GM12878 (cell line): Measurements from ENCODE around the gene SOAT2. TPM values are rescaled to one million over a fixed set of nuclear protein-coding genes. Genes with fewer than 3 reads are reported as not detected.

Experiments
- ATAC-seq: fragments of 200-7000 bp; cut with Tn5 transposase; 3 replicates; pipeline ENCODE4 v1.9.1; 2020; ENCODE audit warnings: mild to moderate bottlenecking, moderate library complexity
- BruUV-seq: library from RNA; stranded (reverse); fragments of 400-500 nt; replicated peaks from 2 replicates; lab custom pipeline; 2021; lab: Mats Ljungman, UMichigan
- CTCF ChIA-PET: fragments of 300-600 bp; sonication (Branson Sonifier 250); formaldehyde crosslinking; extraction: SDS; loops from one replicate; lab custom pipeline; 2021; ENCODE audit warnings: inconsistent platforms; lab: Yijun Ruan, JAX
- POLR2A ChIA-PET: fragments of 350-600 bp; formaldehyde crosslinking; extraction: SDS; loops from one replicate; lab custom pipeline; 2021; ENCODE audit warnings: inconsistent platforms; lab: Charles Lee
- RAD21 ChIA-PET: fragments of 300-600 bp; sonication (Branson Sonifier 250); formaldehyde crosslinking; loops from one replicate; lab custom pipeline; 2023; ENCODE audit warnings: antibody characterized with exemption; ENCODE audit not compliant: unreplicated experiment; lab: Charles Lee
- SMC1A ChIA-PET: fragments of 300-600 bp; sonication (Branson Sonifier 250); formaldehyde crosslinking; loops from one replicate; lab custom pipeline; 2023; ENCODE audit not compliant: unreplicated experiment, uncharacterized antibody; lab: Charles Lee
- DNase-seq: peaks from one replicate; pipeline ENCODE4 v3.0.0-alpha.2; 2011; ENCODE audit warnings: low read depth, low spot score
- FAIRE-seq: peaks from 3 replicates; lab custom pipeline; 2011; peaks lifted over from hg19 to GRCh38; lab: Jason Lieb, UNC
- H2AFZ ChIP-seq: 2 replicates; pipeline ENCODE4 v1.6.0; 2011; ENCODE audit warnings: low read depth, low read length, control low read depth; ENCODE audit not compliant: control insufficient read depth
- H3K27ac ChIP-seq: 2 replicates; pipeline ENCODE4 v1.5.1; 2011; ENCODE audit warnings: control low read depth; ENCODE audit not compliant: control insufficient read depth, insufficient read depth
- H3K27me3 ChIP-seq, 2 experiments: replicated peaks in 1 of 2; 2 replicates each; pipeline versions ENCODE4 v1.6.0 to v1.6.1; 2011; ENCODE audit warnings: low read length in 1 of 2; ENCODE audit not compliant: control insufficient read depth in 2 of 2, insufficient read depth in 2 of 2
- H3K36me3 ChIP-seq, 2 experiments: 2 replicates each; pipeline ENCODE4 v1.5.1; 2011; ENCODE audit warnings: low read length in 1 of 2; ENCODE audit not compliant: control insufficient read depth in 2 of 2, insufficient read depth in 2 of 2
- H3K4me1 ChIP-seq: 2 replicates; pipeline ENCODE4 v1.6.1; 2011; ENCODE audit warnings: mild to moderate bottlenecking, low read length, moderate library complexity, mixed read lengths; ENCODE audit not compliant: control insufficient read depth, insufficient read depth
- H3K4me2 ChIP-seq: 2 replicates; pipeline ENCODE4 v1.6.0; 2011; ENCODE audit warnings: control low read depth; ENCODE audit not compliant: control insufficient read depth, insufficient read depth
- H3K4me3 ChIP-seq: fragments of 200-600 bp; sonication (generic); 2 replicates; pipeline ENCODE4 v1.5.1; 2016
- H3K79me2 ChIP-seq: 2 replicates; pipeline ENCODE4 v1.6.0; 2011; ENCODE audit warnings: low read length; ENCODE audit not compliant: control insufficient read depth, insufficient read depth
- H3K9ac ChIP-seq: 2 replicates; pipeline ENCODE4 v1.8.0; 2011; ENCODE audit warnings: low read length, control low read depth, mixed read lengths; ENCODE audit not compliant: control insufficient read depth, insufficient read depth
- H3K9me3 ChIP-seq: replicated peaks from 3 replicates; pipeline ENCODE4 v1.5.1; 2011; ENCODE audit warnings: mild to moderate bottlenecking, low read length; ENCODE audit not compliant: control insufficient read depth, insufficient read depth
- H4K20me1 ChIP-seq: 2 replicates; pipeline ENCODE4 v1.6.0; 2011; ENCODE audit not compliant: control insufficient read depth, insufficient read depth
- BCL11A ChIP-seq: IDR thresholded peaks from 2 replicates; pipeline ENCODE4 v1.6.1; 2011; ENCODE audit warnings: low read depth, low read length
- BCL3 ChIP-seq: IDR thresholded peaks from 2 replicates; pipeline ENCODE4 v1.6.1; 2011; ENCODE audit warnings: borderline replicate concordance, low read depth, mild to moderate bottlenecking, moderate library complexity, low read length; ENCODE audit not compliant: insufficient read depth, poor library complexity, severe bottlenecking
- BRCA1 ChIP-seq: IDR thresholded peaks from 2 replicates; pipeline ENCODE4 v1.6.1; 2011; ENCODE audit warnings: low read depth, low read length, improper control_type of control experiment
- CTCF ChIP-seq, 3 experiments: IDR thresholded peaks in 2 of 3; conservative IDR thresholded peaks in 1 of 3; 2 replicates each; pipeline ENCODE4 v1.5.1; 2011; ENCODE audit warnings: low read depth in 3 of 3, low read length in 3 of 3, mild to moderate bottlenecking in 3 of 3, control low read depth in 2 of 3, moderate library complexity in 2 of 3, inconsistent platforms in 1 of 3, mixed read lengths in 1 of 3; ENCODE audit not compliant: control insufficient read depth in 2 of 3, insufficient read depth in 1 of 3; ENCODE audit errors: extremely low read depth in 1 of 3
- EED ChIP-seq: sonication (generic); IDR thresholded peaks from 2 replicates; pipeline ENCODE4 v1.6.1; 2016; ENCODE audit warnings: antibody characterized with exemption, low read depth
- EGR1 ChIP-seq, 2 experiments: IDR thresholded peaks; 1 replicate in 1 of 2; 2 replicates in 1 of 2; pipeline ENCODE4 v1.6.1; 2011 to 2012; ENCODE audit warnings: low read depth in 2 of 2, low read length in 2 of 2, borderline replicate concordance in 1 of 2, mild to moderate bottlenecking in 1 of 2, moderate library complexity in 1 of 2
- HDGF ChIP-seq: fragments of 450-650 bp; IDR thresholded peaks from 2 replicates; pipeline ENCODE4 v1.6.1; 2016; ENCODE audit warnings: antibody characterized with exemption
- IKZF1 ChIP-seq: fragments of 450-650 bp; conservative IDR thresholded peaks from 2 replicates; pipeline ENCODE4 v1.6.1; 2017; ENCODE audit warnings: antibody characterized with exemption, mild to moderate bottlenecking
- KLF5 ChIP-seq: fragments of 450-650 bp; IDR thresholded peaks from 2 replicates; pipeline ENCODE4 v1.6.1; 2014; ENCODE audit warnings: mild to moderate bottlenecking; ENCODE audit not compliant: partially characterized antibody
- NFXL1 ChIP-seq: fragments of 450-650 bp; IDR thresholded peaks from 2 replicates; pipeline ENCODE4 v1.6.1; 2017; ENCODE audit warnings: antibody characterized with exemption, mild to moderate bottlenecking, borderline replicate concordance
- NR2C2 ChIP-seq: IDR thresholded peaks from 2 replicates; pipeline ENCODE4 v1.6.1; 2011; ENCODE audit warnings: borderline replicate concordance, low read depth; ENCODE audit not compliant: control insufficient read depth, insufficient read length
- SMC3 ChIP-seq: IDR thresholded peaks from 2 replicates; pipeline ENCODE4 v1.6.1; 2011; ENCODE audit warnings: low read length, improper control_type of control experiment, borderline replicate concordance
- YY1 ChIP-seq: IDR thresholded peaks from 2 replicates; pipeline ENCODE4 v1.6.1; 2011; ENCODE audit warnings: low read depth, mild to moderate bottlenecking, low read length
- ZBTB4 ChIP-seq: fragments of 450-650 bp; formaldehyde crosslinking; IDR thresholded peaks from 2 replicates; pipeline ENCODE4 v1.4.0; 2022; ENCODE audit warnings: mild to moderate bottlenecking, moderate library complexity
- WGBS: methylation state at CpG from one replicate; pipeline ENCODE4 v1.1.6; 2016; ENCODE audit warnings: low lambda C conversion rate; ENCODE audit not compliant: insufficient replicate concordance, insufficient coverage; ENCODE audit errors: missing lambda C conversion rate; 5-methylcytosine and 5-hydroxymethylcytosine counted together
- in situ Hi-C: fragments of 300-500 bp; cut with MboI; formaldehyde crosslinking; loops from 9 replicates; pipeline ENCODE4 v1.14.3; 2018; ENCODE audit warnings: mixed read lengths
- intact Hi-C: fragments of 100-400 bp; cut with micrococcal nuclease; formaldehyde crosslinking; loops from one replicate; pipeline ENCODE4 v1.14.2; 2022; ENCODE audit not compliant: unreplicated experiment
- polyA plus RNA-seq, 11 experiments: library from polyadenylated mRNA; depleted of rRNA in 4 of 11; unstranded in 6 of 11; stranded (reverse) in 5 of 11; fragments of >200 nt; fragmentation: Nextera tagmentation in 4 of 11; fragmentation: Illumina TruSeq in 1 of 11; extraction: Ambion mirVana in 4 of 11; extraction: Trizol in 1 of 11; gene quantifications; 1 replicate in 1 of 11; 2 replicates in 10 of 11; pipeline versions ENCODE4 v1.2.1 to v1.2.3, GENCODE V29; 2011 to 2016; ENCODE audit warnings: inconsistent platforms in 2 of 11, missing spikeins in 2 of 11, low read depth in 1 of 11
- total RNA-seq, 4 experiments: library from RNA; depleted of rRNA in 3 of 4; stranded (reverse); fragments of >200 nt in 3 of 4; fragmentation: Illumina TruSeq in 1 of 4; extraction: Trizol in 1 of 4; gene quantifications; 2 replicates each; pipeline versions ENCODE4 v1.2.1 to v1.2.3, GENCODE V29; 2013 to 2021

SOAT2 gene
- total and polyA plus RNA-seq, 10 of the 15 experiments (the other 5 are each of a cell fraction or from before 2014, with no cell fraction given): 0.08 to 1.7 (median 0.69) TPM

GRCh38 chr12:53065975-53066931 is 37.0 kb upstream of the SOAT2 start:
- POLR2A ChIA-PET: interaction anchor here (0.7 to 2.6 kb wide), 5 partner anchors 12 to 37 kb away, joined by 3 to 7 read pairs (median 3); partner anchors contain the start of genes IGFBP6, SOAT2 and SPRYD3
- no peak overlapping the region for H2AFZ ChIP-seq
- TF ChIP-seq BCL3: no peak
- TF ChIP-seq KLF5: no peak
- no peak for TF ChIP-seq BRCA1
- TF ChIP-seq CTCF (IDR thresholded peaks at IDR 0.05 in 2 of 3, conservative IDR thresholded peaks at IDR 0.05 in 1 of 3; ENCODE audit: control insufficient read depth in 2 of 3, extremely low read depth in 1 of 3, insufficient read depth in 1 of 3, low read depth in 3 of 3, low read length in 3 of 3): peak; percentile 72 to 85 (median 85)
- no peak for TF ChIP-seq ZBTB4 (CRISPR knock-in tag)
- TF ChIP-seq NFXL1: no peak
- peak; percentile 87; the same call in 1 of the 2 replicates for TF ChIP-seq HDGF
- peak; percentile 78 for TF ChIP-seq SMC3
- TF ChIP-seq EED: peak; percentile 35; the same call in 1 of the 2 replicates
- TF ChIP-seq NR2C2: no peak
- no peak for TF ChIP-seq EGR1 (IDR thresholded peaks at IDR 0.05; ENCODE audit: borderline replicate concordance in 1 of 2, low read depth in 2 of 2, low read length in 2 of 2)
- TF ChIP-seq IKZF1: peak; percentile 76
- no peak for TF ChIP-seq BCL11A
- 0 out of 2 replicates have a peak, but pooled peaks have one; percentile 14 for TF ChIP-seq YY1

More at GRCh38 chr12:53065975-53066931, 37.0 kb upstream of the SOAT2 start:
- H3K36me3 ChIP-seq: peaks cover 6 to 7% of the 10 kb centered on the region in 2 experiments; a peak in 3 of 4 replicates
- peak; percentile 90 for ATAC-seq
- intact Hi-C loops (loop anchor here (1.0 to 5.0 kb wide), 3 partner anchors 33 to 221 kb away; no protein-coding TSS in a partner anchor), in situ Hi-C loops (no loop called here)
- H3K79me2 ChIP-seq: no peaks in the 10 kb centered on the region
- DNase-seq: no peak
- RAD21 ChIA-PET: interaction anchor here (0.7 to 4.5 kb wide), 20 partner anchors 12 to 279 kb away, joined by 3 to 84 read pairs (median 4); partner anchors contain the start of genes IGFBP6, SOAT2 and SPRYD3
- peak; percentile 93 for FAIRE-seq
- H3K4me1 ChIP-seq: no peaks in the 10 kb centered on the region
- no TSS peak for BruUV-seq
- no peak overlapping the region for H3K9ac ChIP-seq
- WGBS: 39% methylated on average over 24 of the region's 24 CpGs
- CTCF ChIA-PET: interaction anchor here (0.7 to 12.1 kb wide), 47 partner anchors 8 to 316 kb away, joined by 3 to 355 read pairs (median 6); partner anchors contain the start of genes AAAS, EIF4B, ESPL1 and IGFBP6
- H3K27ac ChIP-seq: no peak overlapping the region
- no peak overlapping the region for H3K4me3 ChIP-seq
- H3K4me2 ChIP-seq: no peak overlapping the region
- H4K20me1 ChIP-seq: no peaks in the 10 kb centered on the region; the same call in 1 of the 2 replicates
- SMC1A ChIA-PET: interaction anchor here (0.5 to 7.8 kb wide), 23 partner anchors 9 to 279 kb away, joined by 3 to 126 read pairs (median 3); partner anchors contain the start of genes SOAT2 and SPRYD3
- no peaks in the 10 kb centered on the region for H3K9me3 ChIP-seq
- no peaks in the 10 kb centered on the region for H3K27me3 ChIP-seq
